Measurements from ENCODE around the gene WDR93. TPM values are rescaled to one million over a fixed set of nuclear protein-coding genes. Genes with fewer than 3 reads are reported as not detected.

Gene WDR93
- total and polyA plus RNA-seq, 2 of the 4 experiments (the other 2 are of a cell fraction) = not detected

DNA sequence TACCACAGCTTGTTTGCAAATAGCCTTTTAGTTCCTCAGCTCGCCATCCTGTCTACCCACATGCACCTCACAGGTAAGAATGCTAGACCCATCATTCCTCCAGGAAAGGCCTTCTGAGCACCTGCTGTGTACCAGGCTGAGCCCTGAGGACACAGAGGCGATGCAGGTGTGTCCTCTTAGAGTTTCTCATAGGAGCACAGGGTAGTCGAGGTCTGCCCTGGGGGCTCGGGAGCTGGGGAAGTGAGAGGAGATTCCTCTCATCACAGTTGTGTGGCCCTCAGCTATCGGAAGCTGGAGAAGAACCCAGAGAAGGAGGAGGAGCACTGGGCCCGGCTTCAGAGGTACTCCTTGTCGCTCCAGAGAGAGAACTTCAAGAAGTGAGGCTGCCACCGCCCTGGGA lies 52.4 kb downstream of the WDR93 start:
- H2BK5ac ChIP-seq (ENCODE audit: low read depth, low read length, poor library complexity, severe bottlenecking) = no peak overlapping the region
- no peak overlapping the region for H3K4ac ChIP-seq (ENCODE audit: low read depth, low read length)
- no peak overlapping the region for H3K14ac ChIP-seq (replicated peaks; ENCODE audit: low read depth, low read length)
- no peaks in the 10 kb centered on the region for H4K20me1 ChIP-seq (ENCODE audit: insufficient read depth, low read length)
- no peak overlapping the region for H4K5ac ChIP-seq (ENCODE audit: low read depth, low read length)
- H2AK9ac ChIP-seq (replicated peaks; ENCODE audit: low read depth, low read length, poor library complexity) = no peak overlapping the region
- peak overlapping the region; percentile 43 for H2AFZ ChIP-seq (replicated peaks; ENCODE audit: low read length, poor library complexity)
- no peak overlapping the region for H3K4me2 ChIP-seq (ENCODE audit: low read depth, low read length)
- dilution Hi-C loops (cut with HindIII; ENCODE audit: low sequenced_read_pairs, unreplicated experiment) (no loop called here), intact Hi-C loops (cut with micrococcal nuclease) (loop anchor here (5.0 kb wide), 1 partner anchor 344 kb away; no protein-coding TSS in a partner anchor), in situ Hi-C loops (cut with MboI; ENCODE audit: low sequenced_read_pairs) (no loop called here)
- DNase-seq (no peak), ATAC-seq (ENCODE audit: low read depth) (no peak)
- ChIA-PET POLR2A (ENCODE audit: unreplicated experiment) (no interaction called here), CTCF (no interaction called here)
- no peak overlapping the region for H3K4me3 ChIP-seq (ENCODE audit: insufficient read depth, low read depth, low read length)
- no peaks in the 10 kb centered on the region for H3K4me1 ChIP-seq (ENCODE audit: control insufficient read depth, insufficient read depth, low read length)
- no peaks in the 10 kb centered on the region for H3K79me1 ChIP-seq (ENCODE audit: low read depth in 1 of 2, low read length in 2 of 2)
- H3K23ac ChIP-seq (ENCODE audit: low read depth, low read length) = no peak overlapping the region
- no peaks in the 10 kb centered on the region for H3K9me1 ChIP-seq (ENCODE audit: insufficient read depth, low read length)
- H2BK20ac ChIP-seq (ENCODE audit: low read depth, low read length) = no peak overlapping the region
- no peak overlapping the region for H3K56ac ChIP-seq (ENCODE audit: extremely low read depth, insufficient read depth, low read length)
- H3K27me3 ChIP-seq (ENCODE audit: control insufficient read depth, insufficient read depth, low read length) = peaks cover 34% of the 10 kb centered on the region
- no peak overlapping the region for H3K27ac ChIP-seq (ENCODE audit: insufficient read depth, low read length)
- H3K18ac ChIP-seq (ENCODE audit: low read depth, low read length) = no peak overlapping the region
- no peak overlapping the region for H2BK15ac ChIP-seq (ENCODE audit: low read depth, low read length)
- TF ChIP-seq MAFK (IDR thresholded peaks at IDR 0.05; ENCODE audit: low read depth, low read length) = no peak
- TF ChIP-seq MAZ (IDR thresholded peaks at IDR 0.05; ENCODE audit: borderline replicate concordance, low read depth, low read length) = no peak
- TF ChIP-seq, protein P1, sequence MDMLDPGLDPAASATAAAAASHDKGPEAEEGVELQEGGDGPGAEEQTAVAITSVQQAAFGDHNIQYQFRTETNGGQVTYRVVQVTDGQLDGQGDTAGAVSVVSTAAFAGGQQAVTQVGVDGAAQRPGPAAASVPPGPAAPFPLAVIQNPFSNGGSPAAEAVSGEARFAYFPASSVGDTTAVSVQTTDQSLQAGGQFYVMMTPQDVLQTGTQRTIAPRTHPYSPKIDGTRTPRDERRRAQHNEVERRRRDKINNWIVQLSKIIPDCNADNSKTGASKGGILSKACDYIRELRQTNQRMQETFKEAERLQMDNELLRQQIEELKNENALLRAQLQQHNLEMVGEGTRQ (IDR thresholded peaks at IDR 0.05; ENCODE audit: low read depth, low read length) = no peak
- TF ChIP-seq, protein P2, sequence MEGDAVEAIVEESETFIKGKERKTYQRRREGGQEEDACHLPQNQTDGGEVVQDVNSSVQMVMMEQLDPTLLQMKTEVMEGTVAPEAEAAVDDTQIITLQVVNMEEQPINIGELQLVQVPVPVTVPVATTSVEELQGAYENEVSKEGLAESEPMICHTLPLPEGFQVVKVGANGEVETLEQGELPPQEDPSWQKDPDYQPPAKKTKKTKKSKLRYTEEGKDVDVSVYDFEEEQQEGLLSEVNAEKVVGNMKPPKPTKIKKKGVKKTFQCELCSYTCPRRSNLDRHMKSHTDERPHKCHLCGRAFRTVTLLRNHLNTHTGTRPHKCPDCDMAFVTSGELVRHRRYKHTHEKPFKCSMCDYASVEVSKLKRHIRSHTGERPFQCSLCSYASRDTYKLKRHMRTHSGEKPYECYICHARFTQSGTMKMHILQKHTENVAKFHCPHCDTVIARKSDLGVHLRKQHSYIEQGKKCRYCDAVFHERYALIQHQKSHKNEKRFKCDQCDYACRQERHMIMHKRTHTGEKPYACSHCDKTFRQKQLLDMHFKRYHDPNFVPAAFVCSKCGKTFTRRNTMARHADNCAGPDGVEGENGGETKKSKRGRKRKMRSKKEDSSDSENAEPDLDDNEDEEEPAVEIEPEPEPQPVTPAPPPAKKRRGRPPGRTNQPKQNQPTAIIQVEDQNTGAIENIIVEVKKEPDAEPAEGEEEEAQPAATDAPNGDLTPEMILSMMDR (conservative IDR thresholded peaks at IDR 0.05; ENCODE audit: low read depth, low read length) = no peak
- no peak for TF ChIP-seq MXI1 (IDR thresholded peaks at IDR 0.05; ENCODE audit: borderline replicate concordance, low read depth, low read length)
- TF ChIP-seq BHLHE40 (IDR thresholded peaks at IDR 0.05; ENCODE audit: low read depth, low read length) = no peak
- no peak for TF ChIP-seq RAD21 (IDR thresholded peaks at IDR 0.05; ENCODE audit: low read length)
- H3K9me3 ChIP-seq (ENCODE audit: control insufficient read depth, insufficient read depth, low read length) = no peaks in the 10 kb centered on the region
- no TSS peak for BruUV-seq (replicated peaks)
- no peak overlapping the region for H2BK120ac ChIP-seq (ENCODE audit: low read depth, low read length)
- H3K36me3 ChIP-seq (ENCODE audit: control insufficient read depth, insufficient read depth, low read length) = no peaks in the 10 kb centered on the region
- H2AK5ac ChIP-seq (ENCODE audit: low read depth, low read length) = no peak overlapping the region
- 50% methylated on average over 1 of the region's 8 CpGs; no CpG with 5 or more reads in 1 of the 2 experiments for WGBS, 2 experiments (ENCODE audit: extremely low coverage in 2 of 2, insufficient read length in 1 of 2)
- no peak overlapping the region for H4K8ac ChIP-seq (ENCODE audit: low read depth in 2 of 2, low read length in 2 of 2)
- H4K91ac ChIP-seq (ENCODE audit: insufficient read depth, low read depth, low read length) = no peak overlapping the region
- no peak overlapping the region for H3K9ac ChIP-seq (ENCODE audit: low read depth, low read length)

All from IMR-90 (cell line).